WERI-Rb-1 (cell line): Measurements from ENCODE around the gene ATG13.
"Not testable (repeated sequence)": the region's sequence is repeated elsewhere in the genome, so short reads cannot be mapped to it uniquely, and the experiment has no call there.

Experiments used
- DNase-seq: peaks from one replicate; pipeline ENCODE4 v3.0.0-alpha.2; 2020
- H3K27ac ChIP-seq: fragments of 250-450 bp; sonication (Bioruptor Pico); 2 replicates; pipeline ENCODE4 v1.5.1; 2020; ENCODE audit warnings: mild to moderate bottlenecking, moderate library complexity
- H3K27me3 ChIP-seq: fragments of 250-450 bp; sonication (Bioruptor Pico); 2 replicates; pipeline ENCODE4 v1.5.1; 2021; ENCODE audit warnings: mild to moderate bottlenecking, low read depth, moderate library complexity; ENCODE audit not compliant: insufficient read depth, severe bottlenecking
- H3K36me3 ChIP-seq: fragments of 250-450 bp; sonication (Bioruptor Pico); 2 replicates; pipeline ENCODE4 v1.5.1; 2020; ENCODE audit warnings: mild to moderate bottlenecking, moderate library complexity
- H3K4me3 ChIP-seq: 2 replicates; pipeline ENCODE4 v1.5.1; 2011; ENCODE audit warnings: low read depth, mild to moderate bottlenecking, control low read depth, low read length
- H3K9me3 ChIP-seq: fragments of 250-450 bp; sonication (Bioruptor Pico); 2 replicates; pipeline ENCODE4 v1.5.1; 2021; ENCODE audit warnings: mild to moderate bottlenecking, moderate library complexity; ENCODE audit not compliant: severe bottlenecking
- CTCF ChIP-seq: IDR thresholded peaks from 2 replicates; pipeline ENCODE4 v1.5.1; 2011; ENCODE audit warnings: low read depth, mild to moderate bottlenecking, control low read depth, inconsistent platforms, low read length

ATG13 gene

GRCh38 chr11:46711303-46711702, 94.0 kb downstream of the ATG13 start:
- Histone ChIP-seq H3K27me3 (no peaks in the 10 kb centered on the region), H3K4me3 (no peak overlapping the region), H3K27ac (no peak overlapping the region), H3K9me3 (no peaks in the 10 kb centered on the region), H3K36me3 (no peaks in the 10 kb centered on the region; the same call in 1 of the 2 replicates)
- no peak for DNase-seq
- TF ChIP-seq CTCF = no peak

- no peak for TF ChIP-seq CTCF
- no peak for DNase-seq
Observed at GRCh38 chr11:46712874-46713576, 95.7 kb downstream of the ATG13 start.

DNA sequence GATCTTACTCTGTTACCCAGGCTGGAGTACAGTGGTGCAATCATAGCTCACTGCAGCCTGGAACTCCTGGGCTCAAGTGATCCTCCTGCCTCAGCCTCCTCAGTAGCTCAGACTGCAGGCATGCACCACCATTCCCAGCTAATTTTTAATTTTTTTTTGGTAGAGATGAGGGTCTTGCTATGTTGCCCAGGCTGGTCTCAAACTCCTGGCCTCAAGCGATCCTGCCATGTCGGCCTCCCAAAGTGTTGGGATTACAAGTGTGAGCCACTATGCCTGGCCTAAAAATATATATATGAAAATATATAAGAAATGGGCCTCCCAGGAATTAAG, 100.4 kb downstream of the ATG13 start:
- not testable (repeated sequence) for DNase-seq, H3K4me3 ChIP-seq, H3K36me3 ChIP-seq, H3K27me3 ChIP-seq, H3K27ac ChIP-seq, H3K9me3 ChIP-seq

More at GRCh38 chr11:46712874-46713576, 95.7 kb downstream of the ATG13 start:
- Histone ChIP-seq H3K36me3 (no peaks in the 10 kb centered on the region), H3K9me3 (no peaks in the 10 kb centered on the region), H3K4me3 (no peak overlapping the region), H3K27ac (no peak overlapping the region), H3K27me3 (no peaks in the 10 kb centered on the region)

DNA sequence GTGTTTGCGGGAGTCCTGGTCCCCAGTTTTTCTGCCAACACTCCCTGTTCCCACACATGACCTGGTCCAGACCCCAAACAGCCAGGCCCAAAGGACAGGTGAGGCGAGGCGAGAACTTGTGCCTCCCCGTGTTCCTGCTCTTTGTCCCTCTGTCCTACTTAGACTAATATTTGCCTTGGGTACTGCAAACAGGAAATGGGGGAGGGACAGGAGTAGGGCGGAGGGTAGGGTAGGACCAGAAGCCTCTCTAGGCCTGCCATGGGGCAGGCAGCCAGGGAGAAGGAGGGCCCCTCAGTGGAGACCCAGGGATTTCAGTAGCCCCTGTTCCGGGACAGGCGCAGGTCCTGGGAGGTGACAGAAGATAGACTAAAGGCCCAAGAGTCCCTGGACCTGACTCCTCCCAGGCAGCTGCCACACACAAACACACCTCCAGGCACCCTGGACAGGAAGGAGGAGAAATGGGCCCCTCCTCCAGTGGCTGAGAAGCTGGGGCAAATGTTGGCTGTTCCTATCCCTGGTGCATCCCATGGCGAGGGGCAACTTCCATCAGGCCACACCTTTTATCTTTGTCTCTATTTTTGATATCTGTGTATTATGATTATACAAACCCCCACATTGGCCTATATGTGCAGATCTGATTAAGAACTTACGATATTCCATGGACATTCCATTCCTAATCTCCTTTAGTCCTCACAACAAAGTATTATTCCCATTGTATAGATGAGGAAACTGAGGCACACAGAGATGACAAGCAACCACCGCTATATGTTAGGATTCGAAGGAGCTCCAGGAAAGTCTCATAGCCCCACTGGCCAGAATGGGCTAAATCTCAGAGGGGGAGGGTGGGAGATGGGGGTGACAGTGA, 101.0 kb downstream of the ATG13 start:
- no peak for TF ChIP-seq CTCF
- H3K9me3 ChIP-seq = no peaks in the 10 kb centered on the region
- H3K4me3 ChIP-seq = no peak overlapping the region
- H3K27ac ChIP-seq = no peak overlapping the region
- H3K27me3 ChIP-seq = no peaks in the 10 kb centered on the region
- H3K36me3 ChIP-seq = no peaks in the 10 kb centered on the region
- DNase-seq = no peak

- no peaks in the 10 kb centered on the region for H3K27me3 ChIP-seq
- H3K27ac ChIP-seq = no peak within 1 kb of the TSS
- no peak within 1 kb of the TSS for H3K4me3 ChIP-seq
- H3K36me3 ChIP-seq = no peaks in the 10 kb centered on the region
- DNase-seq = no peak
- H3K9me3 ChIP-seq = no peaks in the 10 kb centered on the region
- no peak for TF ChIP-seq CTCF
Observed at GRCh38 chr11:46719048-46719542, 101.7 kb downstream of the ATG13 start, which contains the start of gene F2. TSS of gene F2 (plus strand) at chr11:46719213. CDS start at chr11:46719236, 23 bp downstream.

GRCh38 chr11:46719543-46720218, 102.3 kb downstream of the ATG13 start:
- Histone ChIP-seq H3K4me3 (no peak overlapping the region), H3K27ac (no peak overlapping the region)
- TF ChIP-seq CTCF = no peak

More at GRCh38 chr11:46719543-46720218, 102.3 kb downstream of the ATG13 start:
- Histone ChIP-seq H3K27me3 (no peaks in the 10 kb centered on the region), H3K36me3 (no peaks in the 10 kb centered on the region), H3K9me3 (no peaks in the 10 kb centered on the region)
- DNase-seq = no peak
